Mesendoderm (in vitro differentiated cells): Measurements from ENCODE around the gene FRY.

ENCODE experiments used
- DNase-seq: peaks from one replicate; pipeline ENCODE4 v3.0.0; 2013
- H2AK5ac ChIP-seq: 2 replicates; pipeline ENCODE4 v1.6.1; 2013; ENCODE audit warnings: low read length, inconsistent platforms
- H2BK120ac ChIP-seq: 2 replicates; pipeline ENCODE4 v1.6.1; 2013; ENCODE audit warnings: low read depth, mild to moderate bottlenecking, low read length, moderate library complexity, mixed read lengths
- H2BK15ac ChIP-seq: replicated peaks from 2 replicates; pipeline ENCODE4 v1.6.1; 2013; ENCODE audit warnings: low read depth, mild to moderate bottlenecking, moderate library complexity
- H2BK5ac ChIP-seq: 2 replicates; pipeline ENCODE4 v1.6.1; 2013; ENCODE audit warnings: low read length, inconsistent platforms
- H3K18ac ChIP-seq: 2 replicates; pipeline ENCODE4 v1.6.1; 2013; ENCODE audit warnings: mild to moderate bottlenecking, low read length, mixed read lengths
- H3K23ac ChIP-seq: one replicate; pipeline ENCODE4 v1.6.1; 2013; ENCODE audit warnings: low read length
- H3K27ac ChIP-seq: 2 replicates; pipeline ENCODE4 v1.5.1; 2013; ENCODE audit warnings: low read depth, mild to moderate bottlenecking, inconsistent platforms, low read length, moderate library complexity
- H3K27me3 ChIP-seq: 2 replicates; pipeline ENCODE4 v1.6.1; 2013; ENCODE audit warnings: low read length, control low read depth, mild to moderate bottlenecking, inconsistent platforms; ENCODE audit not compliant: insufficient read depth, poor library complexity
- H3K36me3 ChIP-seq: 2 replicates; pipeline ENCODE4 v1.6.1; 2013; ENCODE audit warnings: low read length, inconsistent platforms; ENCODE audit not compliant: control insufficient read depth, insufficient read depth
- H3K4ac ChIP-seq: one replicate; pipeline ENCODE4 v1.6.1; 2013; ENCODE audit warnings: low read depth, mild to moderate bottlenecking, low read length, moderate library complexity
- H3K4me1 ChIP-seq: 2 replicates; pipeline ENCODE4 v1.6.1; 2013; ENCODE audit warnings: low read depth, low read length, inconsistent platforms; ENCODE audit not compliant: control insufficient read depth
- H3K4me2 ChIP-seq: 2 replicates; pipeline ENCODE4 v1.6.1; 2013; ENCODE audit warnings: low read length
- H3K4me3 ChIP-seq: 2 replicates; pipeline ENCODE4 v1.5.1; 2013; ENCODE audit warnings: mild to moderate bottlenecking, low read length
- H3K56ac ChIP-seq: one replicate; pipeline ENCODE4 v1.6.1; 2013; ENCODE audit warnings: low read length
- H3K79me1 ChIP-seq: 2 replicates; pipeline ENCODE4 v1.6.1; 2013; ENCODE audit warnings: low read length, inconsistent platforms
- H3K79me2 ChIP-seq: 2 replicates; pipeline ENCODE4 v1.6.1; 2013; ENCODE audit warnings: mild to moderate bottlenecking, low read length; ENCODE audit not compliant: control insufficient read depth, insufficient read depth
- H3K9ac ChIP-seq: 2 replicates; pipeline ENCODE4 v1.6.1; 2013; ENCODE audit warnings: low read length, inconsistent platforms
- H4K5ac ChIP-seq: one replicate; pipeline ENCODE4 v1.6.1; 2013; ENCODE audit warnings: low read length
- H4K8ac ChIP-seq: one replicate; pipeline ENCODE4 v1.6.1; 2013; ENCODE audit warnings: low read depth, mild to moderate bottlenecking, control low read depth, low read length, moderate library complexity
- WGBS: extraction: QIAGEN DNeasy Blood & Tissue Kit; methylation state at CpG from one replicate; pipeline ENCODE4 v1.1.7; 2013; ENCODE audit warnings: low lambda C conversion rate, missing lambda C conversion rate; ENCODE audit not compliant: insufficient coverage; ENCODE audit errors: extremely low coverage; 5-methylcytosine and 5-hydroxymethylcytosine counted together

The FRY gene

DNA sequence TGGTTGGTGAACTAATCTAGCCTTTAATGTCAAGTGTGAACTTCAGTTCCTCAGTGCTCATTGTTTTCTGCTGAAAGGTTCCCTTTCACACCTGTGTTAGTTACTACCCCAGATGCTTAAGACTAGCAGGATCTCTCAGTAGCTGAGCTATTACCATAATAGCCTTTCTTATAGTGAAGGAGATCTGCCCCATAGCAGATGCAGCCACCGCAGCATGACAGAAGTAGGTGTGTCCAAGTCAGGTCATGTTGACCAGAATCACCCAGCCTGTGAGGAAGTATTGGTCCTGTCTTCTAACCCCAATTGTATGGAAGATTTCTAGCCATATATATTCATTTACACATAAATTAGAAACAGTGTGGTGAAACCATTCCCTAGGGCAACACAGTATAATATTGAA, 246.3 kb downstream of the FRY start:
- no peaks in the 10 kb centered on the region for H3K4me1 ChIP-seq
- no peak overlapping the region for H3K4me2 ChIP-seq
- H4K5ac ChIP-seq: no peak overlapping the region
- H2BK15ac ChIP-seq: no peak overlapping the region
- H3K4ac ChIP-seq: no peak overlapping the region
- no peak overlapping the region for H3K18ac ChIP-seq
- no peak overlapping the region for H2BK120ac ChIP-seq
- H3K23ac ChIP-seq: no peak overlapping the region
- H3K9ac ChIP-seq: no peak overlapping the region
- H4K8ac ChIP-seq: no peak overlapping the region
- H3K27me3 ChIP-seq: no peaks in the 10 kb centered on the region
- no peak overlapping the region for H3K27ac ChIP-seq
- H3K79me2 ChIP-seq: no peaks in the 10 kb centered on the region
- no peak overlapping the region for H2AK5ac ChIP-seq
- no peak overlapping the region for H3K56ac ChIP-seq
- H3K4me3 ChIP-seq: no peak overlapping the region
- no peaks in the 10 kb centered on the region for H3K79me1 ChIP-seq
- no CpG with 5 or more reads among the region's 1 CpG for WGBS
- DNase-seq: peak; percentile 13
- H3K36me3 ChIP-seq: no peaks in the 10 kb centered on the region
- no peak overlapping the region for H2BK5ac ChIP-seq

DNA sequence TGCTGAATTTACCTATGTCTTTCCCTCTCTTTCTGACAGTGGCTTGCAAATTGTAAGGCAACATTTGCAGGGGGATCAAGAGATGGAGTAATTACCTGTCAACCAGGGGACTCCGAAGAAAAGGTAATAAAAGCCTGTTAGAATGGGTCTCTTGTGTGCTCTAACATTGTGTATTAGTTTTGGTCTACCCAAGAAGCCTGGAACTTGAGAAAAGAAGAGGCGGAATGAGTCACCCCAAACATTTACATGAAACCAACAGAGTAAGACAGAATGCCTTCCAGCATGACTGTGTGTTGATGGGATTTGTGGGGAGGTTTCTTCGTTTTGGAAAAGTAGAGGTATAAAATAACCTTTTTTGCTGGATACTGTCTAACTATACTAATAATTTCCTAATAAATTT, 246.9 kb downstream of the FRY start:
- H3K27me3 ChIP-seq: no peaks in the 10 kb centered on the region
- no peak overlapping the region for H3K27ac ChIP-seq
- H3K23ac ChIP-seq: no peak overlapping the region
- DNase-seq: peak; percentile 53
- no peak overlapping the region for H4K8ac ChIP-seq
- no peak overlapping the region for H3K18ac ChIP-seq
- WGBS: no CpG with 5 or more reads among the region's 3 CpGs
- H3K79me1 ChIP-seq: no peaks in the 10 kb centered on the region
- H3K4ac ChIP-seq: no peak overlapping the region
- no peak overlapping the region for H2BK120ac ChIP-seq
- H3K9ac ChIP-seq: no peak overlapping the region
- H3K4me3 ChIP-seq: no peak overlapping the region
- no peaks in the 10 kb centered on the region for H3K79me2 ChIP-seq
- no peak overlapping the region for H3K4me2 ChIP-seq
- no peak overlapping the region for H2AK5ac ChIP-seq
- no peak overlapping the region for H4K5ac ChIP-seq
- H2BK5ac ChIP-seq: no peak overlapping the region
- no peak overlapping the region for H2BK15ac ChIP-seq
- no peak overlapping the region for H3K56ac ChIP-seq
- H3K4me1 ChIP-seq: no peaks in the 10 kb centered on the region
- no peaks in the 10 kb centered on the region for H3K36me3 ChIP-seq

DNA sequence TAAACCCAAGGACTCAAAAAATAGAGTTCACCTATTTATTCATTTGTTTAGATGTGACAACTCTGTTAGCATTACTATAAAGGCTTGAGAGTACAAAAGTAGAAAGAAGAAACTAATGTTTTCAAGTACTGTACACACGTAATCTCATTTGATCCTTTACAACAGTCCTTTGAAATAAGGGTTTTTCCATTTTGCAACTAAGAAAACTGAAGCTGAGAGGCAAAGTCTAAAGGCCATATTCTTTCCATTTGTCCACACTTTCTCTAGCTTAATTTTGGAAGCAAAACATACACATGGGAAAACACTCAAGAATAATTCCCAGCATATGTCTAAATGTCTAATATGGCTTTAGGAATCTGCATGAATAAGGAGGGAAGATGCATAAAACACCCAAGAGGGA, 249.5 kb downstream of the FRY start:
- Histone ChIP-seq H3K9ac (no peak overlapping the region), H3K79me1 (no peaks in the 10 kb centered on the region), H2BK5ac (no peak overlapping the region), H3K4me1 (no peaks in the 10 kb centered on the region), H4K5ac (no peak overlapping the region), H3K4me2 (no peak overlapping the region), H3K27ac (no peak overlapping the region), H4K8ac (no peak overlapping the region), H2BK120ac (no peak overlapping the region), H3K56ac (no peak overlapping the region), H3K27me3 (no peaks in the 10 kb centered on the region), H3K4ac (no peak overlapping the region), H3K4me3 (no peak overlapping the region), H2BK15ac (no peak overlapping the region), H3K79me2 (no peaks in the 10 kb centered on the region), H3K23ac (no peak overlapping the region), H3K36me3 (no peaks in the 10 kb centered on the region), H2AK5ac (no peak overlapping the region), H3K18ac (no peak overlapping the region)
- no CpG with 5 or more reads among the region's 1 CpG for WGBS
- DNase-seq: no peak

DNA sequence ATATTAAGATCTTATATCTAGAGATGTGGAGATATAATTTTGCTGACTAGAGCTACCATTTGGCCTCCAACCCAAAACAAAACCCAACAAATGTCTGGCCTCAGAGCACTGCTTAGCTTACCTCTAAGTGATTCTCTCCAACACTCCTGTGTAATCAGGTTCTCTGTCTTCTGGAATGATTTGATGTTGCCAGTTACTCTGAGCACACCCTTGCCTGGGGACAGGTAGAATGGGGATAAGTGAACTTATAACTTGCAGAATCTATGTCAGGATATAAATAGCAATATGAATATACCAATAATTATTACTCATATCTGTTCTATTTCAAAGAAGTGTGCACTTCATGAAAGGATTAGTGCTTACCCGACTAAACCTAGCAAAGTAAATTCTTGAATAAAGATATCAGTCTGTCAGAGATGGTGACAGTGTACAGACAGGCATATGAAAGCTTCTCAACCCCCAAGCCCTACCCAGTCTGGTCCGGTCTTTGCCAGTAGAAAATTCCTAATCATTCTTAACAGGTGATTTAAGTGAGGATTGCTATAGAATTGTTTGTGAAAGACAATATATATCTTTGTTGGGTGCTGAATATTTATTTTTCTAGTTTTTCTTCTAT, 250.6 kb downstream of the FRY start:
- Histone ChIP-seq H3K56ac (no peak overlapping the region), H3K23ac (no peak overlapping the region), H2BK120ac (no peak overlapping the region), H3K27ac (no peak overlapping the region), H4K5ac (no peak overlapping the region), H3K4me3 (no peak overlapping the region), H3K79me2 (no peaks in the 10 kb centered on the region), H2BK15ac (no peak overlapping the region), H3K4me1 (no peaks in the 10 kb centered on the region), H3K27me3 (no peaks in the 10 kb centered on the region), H2AK5ac (no peak overlapping the region), H4K8ac (no peak overlapping the region), H3K79me1 (no peaks in the 10 kb centered on the region), H3K4ac (no peak overlapping the region), H3K18ac (no peak overlapping the region), H2BK5ac (no peak overlapping the region), H3K4me2 (no peak overlapping the region), H3K36me3 (no peaks in the 10 kb centered on the region), H3K9ac (no peak overlapping the region)
- WGBS: no CpG with 5 or more reads among the region's 2 CpGs
- no peak for DNase-seq

DNA sequence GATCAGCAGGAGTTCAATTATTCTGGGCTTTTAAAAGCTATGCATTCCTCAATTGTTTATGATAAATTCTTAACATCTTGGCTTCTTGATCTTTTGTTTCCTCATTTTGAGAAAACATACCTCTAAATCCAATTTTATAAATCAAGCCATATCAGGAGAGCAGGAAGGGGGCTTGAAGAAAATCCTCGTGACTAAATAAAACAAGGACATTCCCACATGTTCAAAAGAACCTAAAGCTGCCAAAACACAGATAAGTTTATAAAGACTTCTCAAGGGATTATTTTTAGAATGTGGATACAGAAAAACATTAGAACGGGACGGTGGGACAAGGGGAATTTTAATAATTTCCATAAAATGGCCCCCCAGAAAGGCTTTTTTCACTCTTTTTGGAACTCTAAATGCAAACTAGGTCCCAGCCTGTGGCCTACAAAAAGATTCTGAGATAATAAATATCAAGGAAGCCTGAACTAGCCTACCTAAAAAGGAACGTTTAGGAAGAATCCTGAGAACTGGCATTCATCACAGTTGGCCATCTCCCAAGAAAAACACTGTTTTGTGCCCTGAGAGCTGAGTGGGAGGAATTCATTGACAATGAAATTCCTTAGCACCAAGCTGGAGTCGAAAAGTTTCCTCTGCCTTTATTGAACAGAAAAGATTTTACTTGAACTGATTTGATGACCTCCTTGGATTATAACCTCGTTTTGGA, 253.5 kb downstream of the FRY start:
- Histone ChIP-seq H3K4me2 (no peak overlapping the region), H3K27ac (no peak overlapping the region), H3K36me3 (no peaks in the 10 kb centered on the region), H3K23ac (no peak overlapping the region), H2AK5ac (no peak overlapping the region), H2BK5ac (no peak overlapping the region), H2BK15ac (no peak overlapping the region), H4K8ac (no peak overlapping the region), H3K27me3 (no peaks in the 10 kb centered on the region), H3K4me1 (no peaks in the 10 kb centered on the region), H2BK120ac (no peak overlapping the region), H4K5ac (no peak overlapping the region), H3K4ac (no peak overlapping the region), H3K79me2 (no peaks in the 10 kb centered on the region), H3K4me3 (no peak overlapping the region), H3K79me1 (no peaks in the 10 kb centered on the region), H3K18ac (no peak overlapping the region), H3K56ac (no peak overlapping the region), H3K9ac (no peak overlapping the region)
- WGBS: no CpG with 5 or more reads among the region's 6 CpGs
- DNase-seq: peak; percentile 9

DNA sequence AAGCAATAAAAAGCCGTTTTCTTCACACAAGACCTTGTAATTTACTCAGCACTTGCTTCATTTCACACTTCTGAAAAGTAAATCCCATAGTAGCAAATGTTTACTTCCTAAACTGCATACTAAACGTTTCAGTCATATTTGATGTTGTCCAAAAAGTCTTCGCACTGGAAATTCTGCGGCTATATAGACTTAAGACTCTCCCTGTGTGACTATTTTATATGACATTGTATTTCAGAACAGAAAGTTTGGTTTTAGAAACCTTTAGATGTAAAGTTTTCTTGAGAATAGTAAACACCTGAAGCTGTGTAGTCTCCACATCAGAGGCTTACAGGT, 254.0 kb downstream of the FRY start:
- H4K5ac ChIP-seq: no peak overlapping the region
- H2BK15ac ChIP-seq: no peak overlapping the region
- no peak overlapping the region for H3K27ac ChIP-seq
- H2BK5ac ChIP-seq: no peak overlapping the region
- no peaks in the 10 kb centered on the region for H3K36me3 ChIP-seq
- no peak overlapping the region for H3K18ac ChIP-seq
- DNase-seq: no peak
- H4K8ac ChIP-seq: no peak overlapping the region
- H3K4ac ChIP-seq: no peak overlapping the region
- H3K4me3 ChIP-seq: no peak overlapping the region
- no peak overlapping the region for H2AK5ac ChIP-seq
- H3K23ac ChIP-seq: no peak overlapping the region
- H3K79me2 ChIP-seq: no peaks in the 10 kb centered on the region
- H3K4me1 ChIP-seq: no peaks in the 10 kb centered on the region
- no CpG with 5 or more reads among the region's 4 CpGs for WGBS
- H3K4me2 ChIP-seq: no peak overlapping the region
- H3K9ac ChIP-seq: no peak overlapping the region
- H3K79me1 ChIP-seq: no peaks in the 10 kb centered on the region
- H2BK120ac ChIP-seq: no peak overlapping the region
- H3K56ac ChIP-seq: no peak overlapping the region
- H3K27me3 ChIP-seq: no peaks in the 10 kb centered on the region
